HepG2 (cell line): ENCODE data around the gene ARHGAP21. TPM values are rescaled to one million over a fixed set of nuclear protein-coding genes. Genes with fewer than 3 reads are reported as not detected.
A peak's percentile ranks its signal among the peaks of the same experiment; 100 is the strongest.

Source experiments
- ATAD3A ChIP-seq: sonication (generic); formaldehyde crosslinking; IDR thresholded peaks from 2 replicates; pipeline ENCODE4 v1.4.0; 2020; ENCODE audit warnings: missing genetic modification reagents
- FLYWCH1 ChIP-seq: sonication (generic); formaldehyde crosslinking; IDR thresholded peaks from 2 replicates; pipeline ENCODE4 v1.8.1; 2023; ENCODE audit warnings: mild to moderate bottlenecking, missing genetic modification reagents
- FOXP1 ChIP-seq, 2 experiments: fragments of 450-650 bp in 1 of 2; IDR thresholded peaks; 2 replicates each; pipeline ENCODE4 v1.6.1; 2017 to 2018; ENCODE audit warnings: antibody characterized with exemption in 1 of 2
- GATA4 ChIP-seq: sonication (generic); IDR thresholded peaks from 2 replicates; pipeline ENCODE4 v1.6.1; 2016; ENCODE audit warnings: antibody characterized with exemption, low read depth, borderline replicate concordance
- POLR2A ChIP-seq, 2 experiments: IDR thresholded peaks; 2 replicates each; pipeline ENCODE4 v1.6.1; 2011; ENCODE audit warnings: low read depth in 2 of 2, low read length in 2 of 2, mild to moderate bottlenecking in 1 of 2, moderate library complexity in 1 of 2; ENCODE audit not compliant: insufficient read depth in 1 of 2
- PPARG ChIP-seq: conservative IDR thresholded peaks from 2 replicates; pipeline ENCODE4 v1.6.1; 2016; ENCODE audit warnings: missing biosample characterization, missing genetic modification reagents
- SKI ChIP-seq: fragments of 450-650 bp; IDR thresholded peaks from one replicate; pipeline ENCODE4 v1.6.1; 2018; ENCODE audit warnings: mild to moderate bottlenecking; ENCODE audit not compliant: partially characterized antibody
- SOX13 ChIP-seq, 3 experiments: fragments of 450-650 bp in 1 of 3; sonication (generic) in 1 of 3; formaldehyde crosslinking in 1 of 3; IDR thresholded peaks in 2 of 3; conservative IDR thresholded peaks in 1 of 3; 2 replicates each; pipeline versions ENCODE4 v1.5.0 to v1.6.1; 2016 to 2020; ENCODE audit warnings: antibody characterized with exemption in 1 of 3, mild to moderate bottlenecking in 1 of 3, missing compliant biosample characterization in 1 of 3, missing genetic modification reagents in 1 of 3, moderate library complexity in 1 of 3
- ZNF263 ChIP-seq: sonication (generic); formaldehyde crosslinking; IDR thresholded peaks from 2 replicates; pipeline ENCODE4 v1.4.0; 2020; ENCODE audit warnings: missing genetic modification reagents
- ZNF318 ChIP-seq: sonication (generic); formaldehyde crosslinking; IDR thresholded peaks from 2 replicates; pipeline ENCODE4 v1.4.0; 2020; ENCODE audit warnings: mild to moderate bottlenecking, missing genetic modification reagents
- ZNF652 ChIP-seq: IDR thresholded peaks from 2 replicates; pipeline ENCODE4 v1.6.1; 2016; ENCODE audit warnings: low read depth, borderline replicate concordance
- ZNF703 ChIP-seq: sonication (generic); formaldehyde crosslinking; IDR thresholded peaks from 2 replicates; pipeline ENCODE4 v1.5.1; 2020; ENCODE audit warnings: missing genetic modification reagents, mild to moderate bottlenecking, moderate library complexity, borderline replicate concordance
- ZNF776 ChIP-seq: sonication (generic); formaldehyde crosslinking; IDR thresholded peaks from 2 replicates; pipeline ENCODE4 v1.4.0; 2020; ENCODE audit warnings: mild to moderate bottlenecking, missing genetic modification reagents
- ZSCAN25 ChIP-seq: sonication (generic); formaldehyde crosslinking; IDR thresholded peaks from 2 replicates; pipeline ENCODE4 v1.8.0; 2022; ENCODE audit warnings: mild to moderate bottlenecking, missing genetic modification reagents
- polyA plus RNA-seq, 8 experiments: library from polyadenylated mRNA; depleted of rRNA in 3 of 8; stranded (reverse) in 7 of 8; unstranded in 1 of 8; fragments of >200 nt; fragmentation: Illumina TruSeq in 4 of 8; extraction: Trizol in 4 of 8; gene quantifications; 2 replicates each; pipeline versions ENCODE4 v1.2.1 to v1.2.3, GENCODE V29; 2011 to 2016; ENCODE audit warnings: low read depth in 4 of 8, missing spikeins in 1 of 8, mixed read lengths in 1 of 8; ENCODE audit not compliant: insufficient read depth in 1 of 8
- total RNA-seq, 5 experiments: library from RNA; depleted of rRNA; stranded (reverse); fragments of >200 nt; fragmentation: Illumina TruSeq; extraction: Trizol; gene quantifications; 2 replicates each; pipeline ENCODE4 v1.2.3, GENCODE V29; 2016; ENCODE audit warnings: low read depth in 1 of 5
- TF ChIP-seq, protein P1 (sequence below): sonication (generic); formaldehyde crosslinking; conservative IDR thresholded peaks from 2 replicates; pipeline ENCODE4 v1.4.0; 2020; ENCODE audit warnings: missing genetic modification reagents
- TF ChIP-seq, protein P2 (sequence below): sonication (generic); formaldehyde crosslinking; IDR thresholded peaks from 2 replicates; pipeline ENCODE4 v1.5.0; 2020; ENCODE audit warnings: mild to moderate bottlenecking, missing genetic modification reagents

Gene ARHGAP21
- total and polyA plus RNA-seq, 2 of the 13 experiments (the other 11 are each of a cell fraction or from before 2014, with no cell fraction given), result 23.9 to 26.6 TPM

DNA sequence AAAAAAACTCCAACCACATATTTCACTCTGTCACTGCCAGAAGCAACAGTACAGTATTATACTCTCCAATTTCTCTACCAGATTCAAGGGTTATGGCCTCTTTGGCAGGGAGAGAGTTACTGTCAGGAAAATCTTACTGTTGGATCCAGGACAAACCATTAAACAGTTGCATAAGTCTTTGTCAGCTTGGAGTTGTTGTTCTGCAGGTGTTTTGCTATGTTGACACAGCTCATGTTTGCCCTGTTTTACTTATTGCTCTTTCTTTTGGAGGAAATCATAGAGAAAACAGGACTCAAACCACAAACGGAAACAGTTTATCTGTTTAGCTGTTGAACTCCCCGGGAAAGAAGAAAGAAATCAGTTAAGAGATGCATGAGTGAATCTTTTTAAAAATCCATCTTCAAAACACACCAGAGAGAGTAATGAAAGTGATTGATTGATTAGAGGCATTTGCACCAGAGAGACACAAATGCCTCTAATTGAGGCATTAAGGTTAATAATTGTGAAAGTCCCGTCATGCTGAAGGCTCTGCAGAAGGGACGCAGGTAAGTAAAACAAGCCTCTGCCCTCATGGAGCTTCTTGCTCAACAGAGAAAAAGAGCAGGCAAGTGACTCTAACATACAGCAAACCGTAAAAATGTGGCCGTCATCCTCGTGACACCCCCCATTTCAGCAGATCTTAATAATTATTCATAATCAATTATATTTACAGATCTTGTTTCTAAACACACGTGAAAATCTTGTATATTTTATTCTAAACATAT is 38.7 kb upstream of the ARHGAP21 start (continued):
- TF ChIP-seq ZNF318 (CRISPR knock-in tag) (no peak), ZNF263 (CRISPR knock-in tag) (no peak), PPARG (CRISPR knock-in tag) (no peak), FOXP1 (IDR thresholded peaks at IDR 0.05) (no peak), FOXP1 (CRISPR knock-in tag; IDR thresholded peaks at IDR 0.05) (peak; percentile 57; the same call in 1 of the 2 replicates), GATA4 (no peak), SKI (no peak), POLR2A (IDR thresholded peaks at IDR 0.05; ENCODE audit: insufficient read depth in 1 of 2, low read depth in 2 of 2, low read length in 2 of 2) (no peak), ZNF703 (no peak), SOX13 (IDR thresholded peaks at IDR 0.05) (no peak), SOX13 (CRISPR knock-in tag; conservative IDR thresholded peaks at IDR 0.05 in 1 of 2, IDR thresholded peaks at IDR 0.05 in 1 of 2) (0 out of 4 replicates have a peak, but pooled peaks of 1 of the 2 experiments have one; percentile 15), ATAD3A (no peak), ZNF652 (0 out of 2 replicates have a peak, but pooled peaks have one; percentile 41), ZSCAN25 (CRISPR knock-in tag) (no peak), FLYWCH1 (CRISPR knock-in tag) (no peak), ZNF776 (CRISPR knock-in tag) (no peak)
- TF ChIP-seq, protein P1, sequence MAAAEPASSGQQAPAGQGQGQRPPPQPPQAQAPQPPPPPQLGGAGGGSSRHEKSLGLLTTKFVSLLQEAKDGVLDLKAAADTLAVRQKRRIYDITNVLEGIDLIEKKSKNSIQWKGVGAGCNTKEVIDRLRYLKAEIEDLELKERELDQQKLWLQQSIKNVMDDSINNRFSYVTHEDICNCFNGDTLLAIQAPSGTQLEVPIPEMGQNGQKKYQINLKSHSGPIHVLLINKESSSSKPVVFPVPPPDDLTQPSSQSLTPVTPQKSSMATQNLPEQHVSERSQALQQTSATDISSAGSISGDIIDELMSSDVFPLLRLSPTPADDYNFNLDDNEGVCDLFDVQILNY (CRISPR knock-in tag), result no peak
- TF ChIP-seq, protein P2, sequence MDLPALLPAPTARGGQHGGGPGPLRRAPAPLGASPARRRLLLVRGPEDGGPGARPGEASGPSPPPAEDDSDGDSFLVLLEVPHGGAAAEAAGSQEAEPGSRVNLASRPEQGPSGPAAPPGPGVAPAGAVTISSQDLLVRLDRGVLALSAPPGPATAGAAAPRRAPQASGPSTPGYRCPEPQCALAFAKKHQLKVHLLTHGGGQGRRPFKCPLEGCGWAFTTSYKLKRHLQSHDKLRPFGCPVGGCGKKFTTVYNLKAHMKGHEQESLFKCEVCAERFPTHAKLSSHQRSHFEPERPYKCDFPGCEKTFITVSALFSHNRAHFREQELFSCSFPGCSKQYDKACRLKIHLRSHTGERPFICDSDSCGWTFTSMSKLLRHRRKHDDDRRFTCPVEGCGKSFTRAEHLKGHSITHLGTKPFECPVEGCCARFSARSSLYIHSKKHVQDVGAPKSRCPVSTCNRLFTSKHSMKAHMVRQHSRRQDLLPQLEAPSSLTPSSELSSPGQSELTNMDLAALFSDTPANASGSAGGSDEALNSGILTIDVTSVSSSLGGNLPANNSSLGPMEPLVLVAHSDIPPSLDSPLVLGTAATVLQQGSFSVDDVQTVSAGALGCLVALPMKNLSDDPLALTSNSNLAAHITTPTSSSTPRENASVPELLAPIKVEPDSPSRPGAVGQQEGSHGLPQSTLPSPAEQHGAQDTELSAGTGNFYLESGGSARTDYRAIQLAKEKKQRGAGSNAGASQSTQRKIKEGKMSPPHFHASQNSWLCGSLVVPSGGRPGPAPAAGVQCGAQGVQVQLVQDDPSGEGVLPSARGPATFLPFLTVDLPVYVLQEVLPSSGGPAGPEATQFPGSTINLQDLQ (CRISPR knock-in tag), result no peak
